Fibroblast of mammary gland (primary cell): ENCODE results near the gene FOXP4.

Experiments
- DNase-seq: peaks from one replicate; pipeline ENCODE4 v3.0.0-alpha.2; 2010; ENCODE audit warnings: low read depth
- H3K4me3 ChIP-seq: 2 replicates; pipeline ENCODE4 v1.5.1; 2011; ENCODE audit warnings: low read depth, mild to moderate bottlenecking, low read length, moderate library complexity; ENCODE audit not compliant: control insufficient read depth
- CTCF ChIP-seq: conservative IDR thresholded peaks from 2 replicates; pipeline ENCODE4 v1.5.1; 2011; ENCODE audit warnings: low read depth, low read length, inconsistent platforms; ENCODE audit not compliant: control insufficient read depth, insufficient read depth

FOXP4 gene

DNA sequence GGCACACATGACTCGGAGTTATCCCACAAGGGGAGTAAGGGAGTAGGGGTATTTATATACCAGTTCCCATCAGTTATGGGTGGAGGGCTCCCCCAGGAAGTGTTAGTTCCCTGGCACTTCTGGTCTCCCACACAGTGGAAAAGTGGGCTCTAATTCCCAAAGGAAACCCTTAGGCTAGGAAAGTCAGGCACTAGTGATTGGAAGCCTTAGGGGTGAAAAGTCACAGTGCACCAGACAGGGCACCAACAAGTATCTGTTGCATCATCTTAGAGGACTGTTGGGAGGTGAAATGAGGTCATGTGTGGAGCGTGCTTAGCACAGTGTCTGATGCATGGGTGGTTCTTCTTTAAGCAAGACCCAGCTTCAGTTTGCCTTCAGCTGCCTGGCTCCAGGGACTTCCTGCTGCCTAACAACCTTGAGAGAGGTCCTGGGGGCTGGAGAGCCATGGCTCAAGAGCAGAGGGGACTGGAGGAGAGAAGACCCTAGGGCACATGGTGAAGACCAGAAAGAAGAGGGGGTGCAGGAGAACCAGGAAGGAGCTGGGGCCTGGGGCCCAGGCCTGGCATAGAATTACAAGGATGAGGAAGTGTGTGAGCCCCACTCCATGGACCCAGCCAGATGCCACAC lies 7.5 kb upstream of the FOXP4 start:
- DNase-seq = peak; percentile 67
- no peak overlapping the region for H3K4me3 ChIP-seq
- TF ChIP-seq CTCF = no peak

GRCh38 chr6:41539204-41539603 lies 7.0 kb upstream of the FOXP4 start:
- H3K4me3 ChIP-seq = no peak overlapping the region
- no peak for TF ChIP-seq CTCF
- no peak for DNase-seq

DNA sequence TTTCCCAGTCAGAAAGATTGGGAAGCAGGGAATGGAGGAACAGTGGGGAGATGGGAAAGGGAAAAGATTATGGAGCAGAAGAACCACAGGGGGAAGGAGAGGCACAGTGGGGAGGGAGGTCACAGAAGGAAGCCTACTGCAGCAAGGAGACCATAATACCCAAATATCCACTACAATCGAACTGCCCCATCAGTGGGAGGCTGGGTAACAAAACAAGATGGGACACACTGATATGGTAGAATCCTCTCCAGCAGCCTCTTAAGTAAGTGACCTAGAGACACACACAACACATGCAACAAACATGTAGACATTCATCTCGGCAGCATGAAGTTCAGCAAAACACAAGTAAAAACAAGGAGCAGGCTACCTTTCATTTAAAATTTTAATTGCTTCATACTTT lies 4.8 kb upstream of the FOXP4 start:
- no peak for DNase-seq
- H3K4me3 ChIP-seq = no peak overlapping the region
- no peak for TF ChIP-seq CTCF

- DNase-seq = no peak
- H3K4me3 ChIP-seq = no peak overlapping the region
- TF ChIP-seq CTCF = no peak
Measured at GRCh38 chr6:41543087-41543486, 3.1 kb upstream of the FOXP4 start.

- DNase-seq = no peak
- H3K4me3 ChIP-seq = peak overlapping the region; percentile 54
- no peak for TF ChIP-seq CTCF
Measured at GRCh38 chr6:41545247-41545702, 906 bp upstream of the FOXP4 start.

- H3K4me3 ChIP-seq = peak overlapping the region; percentile 72
- peak; percentile 31 for DNase-seq
- no peak for TF ChIP-seq CTCF
Measured at GRCh38 chr6:41546475-41546865, 289 bp downstream of the FOXP4 start.
